ENCODE results near the gene ADAP2. TPM values are rescaled to one million over a fixed set of nuclear protein-coding genes. Genes with fewer than 3 reads are reported as not detected.

The ADAP2 gene
- total and polyA plus RNA-seq, 2 of the 8 experiments (the other 6 are each of a cell fraction or from before 2014, with no cell fraction given) = 0.76 to 1.1 TPM

DNA sequence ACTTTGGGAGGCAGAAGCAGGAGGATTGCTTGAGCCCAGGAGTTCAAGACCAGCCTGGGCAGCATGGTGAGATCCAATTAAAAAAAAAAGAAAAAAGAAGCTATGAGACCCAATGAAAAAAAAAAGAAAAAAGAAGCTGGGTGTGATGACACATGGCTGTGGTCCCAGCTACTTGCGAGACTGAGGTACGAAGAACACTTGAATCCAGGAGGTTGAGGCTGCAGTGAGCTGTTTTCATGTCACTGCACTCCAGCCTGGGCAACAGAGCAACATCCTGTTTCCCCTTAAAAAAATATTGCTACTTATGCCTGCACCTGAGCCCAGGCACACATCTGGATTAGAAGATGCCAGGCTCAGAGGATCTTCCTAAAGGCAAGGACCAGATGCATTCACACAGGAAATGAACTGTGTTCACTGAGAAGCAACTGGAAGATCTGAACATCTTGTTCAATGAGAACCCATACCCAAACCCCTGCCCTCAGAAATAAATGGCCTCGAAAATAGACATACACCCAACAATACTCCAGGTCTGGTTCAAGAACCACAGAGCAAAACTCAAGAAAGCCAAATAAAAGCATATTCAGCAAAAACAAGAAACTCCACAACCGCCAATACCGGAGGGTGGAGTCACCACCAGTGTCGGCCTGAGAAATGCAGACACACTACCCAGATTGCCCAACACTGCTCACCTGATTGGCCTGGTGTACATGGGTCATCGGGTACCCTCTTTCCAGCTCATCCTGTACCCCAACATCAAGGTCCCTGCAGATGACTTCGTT lies 53.5 kb downstream of the ADAP2 start:
- Histone ChIP-seq H3K4me1 (replicated peaks in 1 of 4; ENCODE audit: control insufficient read depth in 3 of 4, insufficient read depth in 4 of 4, low read length in 3 of 4) (no peaks in the 10 kb centered on the region), H2BK5ac (ENCODE audit: low read depth, low read length) (no peak overlapping the region), H4K91ac (replicated peaks; ENCODE audit: insufficient read length, low read length) (no peak overlapping the region), H3K9me3 (ENCODE audit: insufficient read depth in 2 of 2, low read depth in 1 of 2, low read length in 1 of 2) (no peaks in the 10 kb centered on the region; a peak in 1 of 4 replicates), H3K27me3 (replicated peaks in 1 of 4; ENCODE audit: control insufficient read depth in 3 of 4, extremely low read depth in 1 of 4, insufficient read depth in 3 of 4, low read length in 3 of 4) (no peaks in the 10 kb centered on the region), H3K23ac (ENCODE audit: insufficient read length) (no peak overlapping the region), H2BK15ac (ENCODE audit: low read length) (0 out of 2 replicates have a peak overlapping the region, but pooled peaks have one; percentile 16), H3K79me1 (ENCODE audit: low read depth, low read length) (no peaks in the 10 kb centered on the region), H4K5ac (ENCODE audit: insufficient read length, low read depth, low read length) (no peak overlapping the region), H2BK12ac (ENCODE audit: low read depth, low read length) (no peak overlapping the region), H4K8ac (ENCODE audit: extremely low read depth, insufficient read depth, low read length) (no peak overlapping the region), H3K18ac (ENCODE audit: extremely low read depth, low read length) (no peak overlapping the region), H3K14ac (ENCODE audit: insufficient read length) (no peak overlapping the region), H2BK20ac (ENCODE audit: low read length) (no peak overlapping the region), H3K56ac (replicated peaks; ENCODE audit: insufficient read length, low read depth, low read length) (no peak overlapping the region), H2AFZ (ENCODE audit: low read length) (no peak overlapping the region), H3K79me2 (ENCODE audit: control insufficient read depth in 1 of 2, insufficient read depth in 2 of 2, low read length in 2 of 2) (no peaks in the 10 kb centered on the region), H4K20me1 (replicated peaks in 1 of 2; ENCODE audit: control insufficient read depth in 1 of 2, insufficient read depth in 2 of 2, low read length in 2 of 2) (no peaks in the 10 kb centered on the region), H3K4me3 (ENCODE audit: extremely low read depth in 1 of 4, insufficient read depth in 2 of 4, low read depth in 3 of 4, low read length in 4 of 4) (no peak overlapping the region), H3K4ac (replicated peaks; ENCODE audit: insufficient read length, low read depth, low read length) (no peak overlapping the region), H3K4me2 (ENCODE audit: insufficient read depth in 1 of 2, low read depth in 2 of 2, low read length in 2 of 2) (no peak overlapping the region), H3K27ac (ENCODE audit: low read depth, low read length) (no peak overlapping the region), H2AK5ac (ENCODE audit: low read depth, low read length) (no peak overlapping the region), H3K23me2 (ENCODE audit: low read depth, low read length) (peaks cover 6% of the 10 kb centered on the region; the same call in 1 of the 2 replicates), H3K36me3 (ENCODE audit: control insufficient read depth in 2 of 4, insufficient read depth in 4 of 4, low read length in 3 of 4) (no peaks in the 10 kb centered on the region), H2BK120ac (replicated peaks; ENCODE audit: low read depth, low read length) (no peak overlapping the region), H3K9ac (replicated peaks in 1 of 4; ENCODE audit: extremely low read depth in 1 of 4, low read depth in 3 of 4, low read length in 3 of 4) (no peak overlapping the region)
- WGBS, 2 experiments (ENCODE audit: extremely low coverage in 1 of 2, insufficient coverage in 1 of 2, insufficient read length in 1 of 2, insufficient replicate concordance in 2 of 2, low coverage in 1 of 2, low lambda C conversion rate in 2 of 2, missing lambda C conversion rate in 1 of 2) = 90% methylated on average over 8 of the region's 8 CpGs; no CpG with 5 or more reads in 1 of the 2 experiments
- FAIRE-seq (no peak), DNase-seq (ENCODE audit: low read depth in 1 of 2, low spot score in 2 of 2) (no peak)
- no peak for TF ChIP-seq CHD1 (IDR thresholded peaks at IDR 0.05; ENCODE audit: low read depth, low read length)
- TF ChIP-seq CBX5 (IDR thresholded peaks at IDR 0.05; ENCODE audit: low read depth, low read length) = no peak
- TF ChIP-seq NANOG (IDR thresholded peaks at IDR 0.05; ENCODE audit: insufficient read depth, low read depth, low read length, poor library complexity, severe bottlenecking) = no peak
- no peak for TF ChIP-seq ASH2L (IDR thresholded peaks at IDR 0.05; ENCODE audit: low read length)
- TF ChIP-seq CTCF (IDR thresholded peaks at IDR 0.05; ENCODE audit: control extremely low read depth in 1 of 3, insufficient read depth in 1 of 3, low read depth in 1 of 3, low read length in 3 of 3) = no peak
- no peak for TF ChIP-seq POU5F1 (IDR thresholded peaks at IDR 0.05; ENCODE audit: low read depth, low read length)
- TF ChIP-seq CHD2 (IDR thresholded peaks at IDR 0.05; ENCODE audit: low read length) = no peak
- TF ChIP-seq BRCA1 (IDR thresholded peaks at IDR 0.05; ENCODE audit: low read depth, low read length) = no peak
- ChIA-PET POLR2A (ENCODE audit: partially characterized antibody) (interaction anchor here (1.4 kb wide), 1 partner anchor 33 kb away, joined by 3 read pairs; no protein-coding TSS in a partner anchor), CTCF (ENCODE audit: partially characterized antibody) (interaction anchor here (0.6 to 1.6 kb wide), 2 partner anchors 16 to 291 kb away, joined by 3 read pairs; no protein-coding TSS in a partner anchor)

Measured in H1 (cell line).